ENCODE data around the gene ZNF2.
"Not testable (repeated sequence)": the region's sequence is repeated elsewhere in the genome, so short reads cannot be mapped to it uniquely, and the experiment has no call there.

Gene ZNF2

GRCh38 chr2:95185197-95185596, 19.6 kb downstream of the ZNF2 start:
- DNase-seq = no peak
- in situ Hi-C loops (cut with HindIII; ENCODE audit: low pct_ligation_motif_present, low sequenced_read_pairs) = no loop called here
- no peak overlapping the region for H3K27ac ChIP-seq
- peaks cover 19% of the 10 kb centered on the region for H3K36me3 ChIP-seq (replicated peaks)
- TF ChIP-seq, protein P1, sequence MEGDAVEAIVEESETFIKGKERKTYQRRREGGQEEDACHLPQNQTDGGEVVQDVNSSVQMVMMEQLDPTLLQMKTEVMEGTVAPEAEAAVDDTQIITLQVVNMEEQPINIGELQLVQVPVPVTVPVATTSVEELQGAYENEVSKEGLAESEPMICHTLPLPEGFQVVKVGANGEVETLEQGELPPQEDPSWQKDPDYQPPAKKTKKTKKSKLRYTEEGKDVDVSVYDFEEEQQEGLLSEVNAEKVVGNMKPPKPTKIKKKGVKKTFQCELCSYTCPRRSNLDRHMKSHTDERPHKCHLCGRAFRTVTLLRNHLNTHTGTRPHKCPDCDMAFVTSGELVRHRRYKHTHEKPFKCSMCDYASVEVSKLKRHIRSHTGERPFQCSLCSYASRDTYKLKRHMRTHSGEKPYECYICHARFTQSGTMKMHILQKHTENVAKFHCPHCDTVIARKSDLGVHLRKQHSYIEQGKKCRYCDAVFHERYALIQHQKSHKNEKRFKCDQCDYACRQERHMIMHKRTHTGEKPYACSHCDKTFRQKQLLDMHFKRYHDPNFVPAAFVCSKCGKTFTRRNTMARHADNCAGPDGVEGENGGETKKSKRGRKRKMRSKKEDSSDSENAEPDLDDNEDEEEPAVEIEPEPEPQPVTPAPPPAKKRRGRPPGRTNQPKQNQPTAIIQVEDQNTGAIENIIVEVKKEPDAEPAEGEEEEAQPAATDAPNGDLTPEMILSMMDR (IDR thresholded peaks at IDR 0.05; ENCODE audit: low read depth, low read length, missing control alignments) = no peak
- H3K4me3 ChIP-seq (ENCODE audit: low read depth, low read length) = no peak overlapping the region
- no peaks in the 10 kb centered on the region for H3K27me3 ChIP-seq (replicated peaks)

- Histone ChIP-seq H3K4me3 (ENCODE audit: low read depth, low read length) (no peak overlapping the region), H3K27ac (no peak overlapping the region), H3K27me3 (replicated peaks) (no peaks in the 10 kb centered on the region), H3K36me3 (replicated peaks) (peaks cover 14% of the 10 kb centered on the region)
- no peak for DNase-seq
- TF ChIP-seq, protein P1 (IDR thresholded peaks at IDR 0.05; ENCODE audit: low read depth, low read length, missing control alignments) = no peak
- in situ Hi-C loops (cut with HindIII; ENCODE audit: low pct_ligation_motif_present, low sequenced_read_pairs) = no loop called here
These were observed 20.4 kb downstream of the ZNF2 start for GRCh38 chr2:95185973-95186372.

GRCh38 chr2:95192956-95193355, 27.3 kb downstream of the ZNF2 start:
- TF ChIP-seq, protein P1 (IDR thresholded peaks at IDR 0.05; ENCODE audit: low read depth, low read length, missing control alignments) = peak; percentile 65
- H3K4me3 ChIP-seq (ENCODE audit: low read depth, low read length); H3K27me3 ChIP-seq (replicated peaks); in situ Hi-C loops (cut with HindIII; ENCODE audit: low pct_ligation_motif_present, low sequenced_read_pairs); H3K27ac ChIP-seq; H3K36me3 ChIP-seq (replicated peaks): not testable (repeated sequence)
- DNase-seq = peak; percentile 52

- Histone ChIP-seq H3K36me3 (replicated peaks) (no peaks in the 10 kb centered on the region), H3K27me3 (replicated peaks) (no peaks in the 10 kb centered on the region), H3K27ac (no peak overlapping the region), H3K4me3 (ENCODE audit: low read depth, low read length) (no peak overlapping the region)
- no peak for DNase-seq
- TF ChIP-seq, protein P1 (IDR thresholded peaks at IDR 0.05; ENCODE audit: low read depth, low read length, missing control alignments) = no peak
- in situ Hi-C loops (cut with HindIII; ENCODE audit: low pct_ligation_motif_present, low sequenced_read_pairs) = no loop called here
These were observed 38.3 kb downstream of the ZNF2 start for GRCh38 chr2:95203911-95204310.

DNA sequence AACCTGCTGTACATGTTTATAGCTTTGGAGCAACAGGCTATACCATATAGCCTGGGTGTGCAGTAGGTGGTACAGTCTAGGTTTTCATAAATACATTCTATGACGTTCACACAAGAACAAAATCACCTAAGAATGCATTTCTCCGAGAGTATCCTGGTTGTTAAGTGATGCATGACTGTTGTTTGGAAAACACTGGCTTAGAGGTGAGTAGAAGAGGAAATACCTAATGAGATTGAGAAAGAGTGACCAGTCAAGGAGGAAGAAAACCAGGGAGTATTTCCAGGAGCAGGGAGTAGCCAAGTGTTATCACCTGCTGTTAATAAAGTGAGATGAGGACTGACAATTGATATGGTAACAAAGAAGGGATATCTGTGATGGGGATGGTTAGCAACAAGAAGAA, 38.8 kb downstream of the ZNF2 start:
- no peak overlapping the region for H3K4me3 ChIP-seq (ENCODE audit: low read depth, low read length)
- no peak for DNase-seq
- no peaks in the 10 kb centered on the region for H3K27me3 ChIP-seq (replicated peaks)
- TF ChIP-seq, protein P1 (IDR thresholded peaks at IDR 0.05; ENCODE audit: low read depth, low read length, missing control alignments) = no peak
- H3K27ac ChIP-seq = no peak overlapping the region
- H3K36me3 ChIP-seq (replicated peaks) = no peaks in the 10 kb centered on the region
- in situ Hi-C loops (cut with HindIII; ENCODE audit: low pct_ligation_motif_present, low sequenced_read_pairs) = no loop called here

GRCh38 chr2:95206096-95206495, 40.5 kb downstream of the ZNF2 start:
- H3K4me3 ChIP-seq (ENCODE audit: low read depth, low read length) = no peak overlapping the region
- in situ Hi-C loops (cut with HindIII; ENCODE audit: low pct_ligation_motif_present, low sequenced_read_pairs) = no loop called here
- H3K27me3 ChIP-seq (replicated peaks) = no peaks in the 10 kb centered on the region
- H3K27ac ChIP-seq = no peak overlapping the region
- no peaks in the 10 kb centered on the region for H3K36me3 ChIP-seq (replicated peaks)
- DNase-seq = no peak
- TF ChIP-seq, protein P1 (IDR thresholded peaks at IDR 0.05; ENCODE audit: low read depth, low read length, missing control alignments) = no peak

All from brain microvascular endothelial cell (primary cell).